ENCODE measurements around the gene SNAPC3.

DNA sequence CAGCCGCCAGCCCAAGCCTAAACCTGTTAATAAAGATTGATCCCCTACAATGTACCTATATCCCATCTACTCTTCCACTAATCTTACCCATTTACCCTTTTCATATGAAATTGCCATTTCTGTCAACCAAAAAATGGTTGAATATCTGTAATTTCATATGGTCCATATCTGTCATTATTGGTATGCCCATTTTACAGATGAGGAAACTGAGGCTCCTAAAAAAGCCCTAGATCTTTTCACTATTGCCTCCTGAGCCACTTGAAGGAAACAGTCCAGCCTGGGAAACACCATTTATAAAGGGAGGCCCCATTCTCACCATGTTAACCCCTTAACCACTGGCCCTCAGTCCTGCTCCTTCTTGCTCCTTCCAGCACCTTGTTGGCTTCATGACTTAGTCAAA is 41.2 kb upstream of the SNAPC3 start:
- TF ChIP-seq, protein P1, sequence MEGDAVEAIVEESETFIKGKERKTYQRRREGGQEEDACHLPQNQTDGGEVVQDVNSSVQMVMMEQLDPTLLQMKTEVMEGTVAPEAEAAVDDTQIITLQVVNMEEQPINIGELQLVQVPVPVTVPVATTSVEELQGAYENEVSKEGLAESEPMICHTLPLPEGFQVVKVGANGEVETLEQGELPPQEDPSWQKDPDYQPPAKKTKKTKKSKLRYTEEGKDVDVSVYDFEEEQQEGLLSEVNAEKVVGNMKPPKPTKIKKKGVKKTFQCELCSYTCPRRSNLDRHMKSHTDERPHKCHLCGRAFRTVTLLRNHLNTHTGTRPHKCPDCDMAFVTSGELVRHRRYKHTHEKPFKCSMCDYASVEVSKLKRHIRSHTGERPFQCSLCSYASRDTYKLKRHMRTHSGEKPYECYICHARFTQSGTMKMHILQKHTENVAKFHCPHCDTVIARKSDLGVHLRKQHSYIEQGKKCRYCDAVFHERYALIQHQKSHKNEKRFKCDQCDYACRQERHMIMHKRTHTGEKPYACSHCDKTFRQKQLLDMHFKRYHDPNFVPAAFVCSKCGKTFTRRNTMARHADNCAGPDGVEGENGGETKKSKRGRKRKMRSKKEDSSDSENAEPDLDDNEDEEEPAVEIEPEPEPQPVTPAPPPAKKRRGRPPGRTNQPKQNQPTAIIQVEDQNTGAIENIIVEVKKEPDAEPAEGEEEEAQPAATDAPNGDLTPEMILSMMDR (IDR thresholded peaks at IDR 0.05; ENCODE audit: low read length), result no peak
- TF ChIP-seq EZH2 (IDR thresholded peaks at IDR 0.05; ENCODE audit: borderline replicate concordance, low read length), result no peak

Data from OCI-LY1 (cell line).